HG03280 (cell line): ENCODE data around the gene NKAPL.

ENCODE experiments used
- ATAC-seq: cut with Tn5 transposase; IDR thresholded peaks from one replicate; pipeline ENCODE4 v1.9.1; 2021; ENCODE audit warnings: mild to moderate bottlenecking, moderate library complexity; ENCODE audit not compliant: unreplicated experiment

NKAPL gene

GRCh38 chr6:28258877-28259777 lies at the start of gene NKAPL:
TSS of gene NKAPL (plus strand) at chr6:28259297. CDS start at chr6:28259372, 75 bp downstream.
- no peak for ATAC-seq

GRCh38 chr6:28209753-28210535 lies 49.2 kb upstream of the NKAPL start:
- no peak for ATAC-seq

- ATAC-seq = peak; percentile 37
Observed at GRCh38 chr6:28211840-28212509, 47.1 kb upstream of the NKAPL start.

- ATAC-seq = peak; percentile 68
Observed at GRCh38 chr6:28212510-28213212, 46.4 kb upstream of the NKAPL start.

GRCh38 chr6:28213213-28213523 lies 45.9 kb upstream of the NKAPL start:
- ATAC-seq = no peak

- ATAC-seq = no peak
Observed at GRCh38 chr6:28215425-28215824, 43.7 kb upstream of the NKAPL start.

GRCh38 chr6:28217890-28218289 lies 41.2 kb upstream of the NKAPL start:
- ATAC-seq = no peak

GRCh38 chr6:28218312-28219248 lies 40.5 kb upstream of the NKAPL start:
- peak; percentile 55 for ATAC-seq

- ATAC-seq = no peak
Observed at GRCh38 chr6:28220257-28221133, 38.6 kb upstream of the NKAPL start.

- ATAC-seq = no peak
Observed at GRCh38 chr6:28224131-28225055, 34.7 kb upstream of the NKAPL start.

- ATAC-seq = peak; percentile 94
Observed at GRCh38 chr6:28225056-28225834, 33.9 kb upstream of the NKAPL start, which contains the start of gene ZSCAN9. TSS of gene ZSCAN9 (plus strand) at chr6:28225275. CDS start at chr6:28227085, 1,810 bp downstream.

GRCh38 chr6:28226460-28226859 lies 32.6 kb upstream of the NKAPL start:
- no peak for ATAC-seq

GRCh38 chr6:28232785-28233184 lies 26.3 kb upstream of the NKAPL start:
- ATAC-seq = no peak

GRCh38 chr6:28235912-28236452 lies 23.1 kb upstream of the NKAPL start:
- no peak for ATAC-seq

GRCh38 chr6:28239636-28240035 lies 19.5 kb upstream of the NKAPL start:
- no peak for ATAC-seq

- ATAC-seq = no peak
Observed at GRCh38 chr6:28240471-28240870, 18.6 kb upstream of the NKAPL start.

- ATAC-seq = no peak
Observed at GRCh38 chr6:28243946-28244345, 15.2 kb upstream of the NKAPL start.
